ENCODE measurements around the gene PAX5.

The PAX5 gene

GRCh38 chr9:36967997-36968396 is 66.1 kb downstream of the PAX5 start:
- no peak for TF ChIP-seq CTCF (IDR thresholded peaks at IDR 0.05; ENCODE audit: control insufficient read depth, extremely low read depth, insufficient read depth)
- no peak for DNase-seq (ENCODE audit: low read depth)
- H3K4me3 ChIP-seq (ENCODE audit: low read depth, low read length): no peak overlapping the region

GRCh38 chr9:36966371-36967097 is 67.5 kb downstream of the PAX5 start:
- H3K4me3 ChIP-seq (ENCODE audit: low read depth, low read length): no peak overlapping the region
- TF ChIP-seq CTCF (IDR thresholded peaks at IDR 0.05; ENCODE audit: control insufficient read depth, extremely low read depth, insufficient read depth): no peak
- no peak for DNase-seq (ENCODE audit: low read depth)

- no peak for TF ChIP-seq CTCF (IDR thresholded peaks at IDR 0.05; ENCODE audit: control insufficient read depth, extremely low read depth, insufficient read depth)
- no peak for DNase-seq (ENCODE audit: low read depth)
- no peak overlapping the region for H3K4me3 ChIP-seq (ENCODE audit: low read depth, low read length)
Observed at GRCh38 chr9:36964791-36965190, 69.3 kb downstream of the PAX5 start.

- DNase-seq (ENCODE audit: low read depth): no peak
- no peak for TF ChIP-seq CTCF (IDR thresholded peaks at IDR 0.05; ENCODE audit: control insufficient read depth, extremely low read depth, insufficient read depth)
- no peak overlapping the region for H3K4me3 ChIP-seq (ENCODE audit: low read depth, low read length)
Observed at GRCh38 chr9:36963346-36963745, 70.7 kb downstream of the PAX5 start.

GRCh38 chr9:36962691-36963090 is 71.4 kb downstream of the PAX5 start:
- H3K4me3 ChIP-seq (ENCODE audit: low read depth, low read length): no peak overlapping the region
- no peak for DNase-seq (ENCODE audit: low read depth)
- no peak for TF ChIP-seq CTCF (IDR thresholded peaks at IDR 0.05; ENCODE audit: control insufficient read depth, extremely low read depth, insufficient read depth)

GRCh38 chr9:36961561-36962325 is 72.3 kb downstream of the PAX5 start:
- no peak for DNase-seq (ENCODE audit: low read depth)
- H3K4me3 ChIP-seq (ENCODE audit: low read depth, low read length): no peak overlapping the region
- TF ChIP-seq CTCF (IDR thresholded peaks at IDR 0.05; ENCODE audit: control insufficient read depth, extremely low read depth, insufficient read depth): no peak
